Pulmonary artery endothelial cell (primary cell): ENCODE results near the gene UBE3D. TPM values are rescaled to one million over a fixed set of nuclear protein-coding genes. Genes with fewer than 3 reads are reported as not detected.
"Not testable (repeated sequence)": the region's sequence is repeated elsewhere in the genome, so short reads cannot be mapped to it uniquely, and the experiment has no call there.

Source experiments
- DNase-seq: peaks from one replicate; pipeline ENCODE4 v3.0.0-alpha.2; 2011; ENCODE audit warnings: low read depth, low spot score
- total RNA-seq: library from RNA; depleted of rRNA; stranded (reverse); fragments of >200 nt; gene quantifications from 2 replicates; pipeline ENCODE4 v1.2.3, GENCODE V29; 2014

The UBE3D gene
- total RNA-seq, 1 donor from 2014 or later = 5.1 TPM

DNA sequence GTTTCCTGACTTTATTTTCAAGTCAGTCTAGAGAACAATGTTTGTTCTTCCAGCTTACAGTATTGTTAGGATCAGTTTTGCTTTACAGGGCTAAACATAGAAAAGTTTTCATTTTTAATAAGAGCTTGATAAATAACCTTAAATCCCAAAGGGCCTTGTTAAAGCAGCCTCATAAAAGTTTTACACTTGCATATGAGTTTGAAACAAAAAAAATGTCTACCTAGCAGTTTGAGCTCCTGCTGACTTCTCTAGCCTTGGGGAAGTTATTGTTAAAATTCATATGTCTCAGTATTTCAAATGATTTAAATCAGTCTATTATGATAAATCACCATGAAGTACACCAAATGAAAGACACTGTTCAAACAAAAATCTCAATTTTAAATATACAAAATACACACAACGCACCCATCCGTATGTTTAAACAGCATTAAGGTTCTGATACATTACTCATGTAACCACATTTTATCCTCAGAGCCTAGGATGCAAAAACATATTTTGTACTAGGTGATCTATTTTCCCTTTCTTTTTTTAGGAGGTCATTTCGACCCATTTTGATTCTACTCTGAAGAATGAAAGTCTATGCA, 87.2 kb downstream of the UBE3D start:
- DNase-seq = no peak

DNA sequence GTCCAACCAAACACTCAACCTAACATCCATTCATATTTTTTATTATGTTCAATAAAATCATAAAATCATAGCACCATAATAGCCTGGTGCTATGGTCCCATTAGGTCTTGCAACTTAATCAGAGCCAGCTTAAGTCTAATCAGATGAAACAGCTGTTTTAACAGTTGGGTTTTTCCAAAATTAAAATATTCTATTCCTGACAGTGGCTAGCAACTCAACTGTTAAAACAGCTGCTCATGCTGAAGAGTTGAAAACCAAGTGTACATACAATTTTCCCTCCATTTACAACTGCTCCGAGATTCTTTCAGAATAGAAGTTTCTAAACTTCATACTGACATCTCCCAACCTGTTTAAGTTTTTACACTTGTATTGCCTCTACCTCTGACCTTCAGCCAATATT, 89.5 kb downstream of the UBE3D start:
- DNase-seq = no peak

DNA sequence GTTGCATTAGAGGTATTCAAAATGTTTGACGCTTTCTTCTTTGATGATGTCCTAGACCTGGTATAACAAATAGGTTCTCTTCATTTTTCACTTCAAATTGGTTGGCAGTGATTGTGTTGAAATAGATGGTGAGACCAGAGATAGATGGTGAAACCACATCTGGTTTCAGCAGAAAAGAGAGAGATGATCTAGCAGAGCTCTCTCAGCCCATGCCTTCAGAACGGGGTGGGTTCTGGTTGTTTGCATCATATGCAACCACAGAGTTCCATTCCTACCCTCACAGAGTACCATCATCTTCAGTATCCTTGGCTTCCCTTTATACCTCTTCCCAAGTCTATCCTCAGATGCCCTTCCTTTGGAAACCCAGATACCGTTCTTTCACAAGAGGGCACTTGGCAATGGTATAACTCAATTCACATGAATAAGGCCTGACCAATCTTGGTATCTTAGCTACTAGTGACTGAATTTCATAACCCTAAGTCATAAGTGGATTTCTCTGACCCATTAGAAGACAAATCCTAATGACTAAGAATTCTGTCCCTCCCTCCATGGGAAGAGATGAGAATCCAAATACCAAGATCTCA, 93.7 kb downstream of the UBE3D start:
- DNase-seq = no peak

DNA sequence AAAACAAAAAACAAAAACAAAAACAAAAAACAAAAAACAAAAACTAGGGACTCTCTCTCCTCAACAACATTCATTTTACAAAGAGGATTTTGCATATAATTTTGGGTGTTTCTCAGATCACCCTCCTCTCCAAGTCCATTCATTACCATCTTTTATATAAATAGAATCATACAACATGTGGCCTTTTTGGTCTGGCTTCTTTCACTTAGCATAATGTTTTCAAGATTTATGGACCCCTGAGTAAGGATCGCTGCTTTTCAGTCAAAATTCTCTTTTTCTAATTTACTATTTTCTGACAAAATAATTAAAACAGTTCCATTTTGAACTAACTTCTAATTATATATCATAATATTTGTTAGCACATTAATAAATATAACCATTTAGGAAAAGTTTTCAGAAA, 94.8 kb downstream of the UBE3D start:
- DNase-seq = no peak

DNA sequence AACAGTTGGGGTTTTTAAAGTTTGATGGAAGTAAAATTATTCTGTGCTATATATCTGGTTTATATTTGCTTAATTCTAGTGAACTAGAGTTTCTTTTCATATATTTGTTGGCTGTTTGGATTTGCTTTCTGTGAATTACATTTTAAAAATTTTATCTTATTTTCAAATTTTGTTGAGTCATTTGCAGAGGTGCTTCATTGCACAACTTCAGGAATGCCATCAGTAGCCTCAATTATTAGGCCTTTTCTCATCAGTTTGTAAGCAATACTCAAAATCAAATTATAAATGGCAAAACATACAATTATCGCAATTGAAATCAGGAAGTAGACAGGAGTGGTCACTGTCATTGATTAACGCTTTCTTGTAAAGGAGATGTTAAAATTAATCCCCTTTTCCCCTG, 96.9 kb downstream of the UBE3D start:
- no peak for DNase-seq

DNA sequence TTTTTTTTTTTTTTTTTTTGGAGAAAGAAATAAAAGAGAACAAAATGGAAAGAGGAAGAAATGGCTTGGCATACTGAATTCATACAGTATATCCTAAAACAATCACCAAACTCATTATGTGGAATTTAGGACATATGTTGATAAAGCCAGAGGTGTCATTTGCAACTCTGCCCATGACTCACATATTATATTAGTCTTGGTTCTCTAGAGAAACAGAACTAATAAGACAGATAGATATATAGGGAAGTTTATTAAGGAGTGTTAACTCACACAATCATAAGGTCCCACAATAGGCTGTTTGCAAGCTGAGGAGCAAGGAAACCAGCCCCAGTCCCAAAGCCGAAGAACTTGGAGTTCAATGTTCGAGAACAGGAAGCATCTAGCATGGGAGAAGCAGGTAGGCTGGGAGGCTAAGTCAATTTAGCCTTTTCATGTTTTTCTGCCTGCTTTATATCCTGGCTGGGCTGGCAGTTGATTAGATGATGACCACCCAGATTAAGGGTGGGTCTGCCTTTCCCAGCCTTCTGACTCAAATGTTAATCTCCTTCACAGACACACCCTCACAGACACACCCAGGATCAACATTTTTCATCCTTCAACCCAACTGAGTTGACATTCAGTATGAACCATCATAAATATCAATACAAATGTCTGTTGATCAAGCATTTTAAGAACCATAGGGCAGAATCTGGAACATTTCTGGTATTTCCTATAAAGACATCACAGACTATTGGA, 102.3 kb downstream of the UBE3D start:
- no peak for DNase-seq

DNA sequence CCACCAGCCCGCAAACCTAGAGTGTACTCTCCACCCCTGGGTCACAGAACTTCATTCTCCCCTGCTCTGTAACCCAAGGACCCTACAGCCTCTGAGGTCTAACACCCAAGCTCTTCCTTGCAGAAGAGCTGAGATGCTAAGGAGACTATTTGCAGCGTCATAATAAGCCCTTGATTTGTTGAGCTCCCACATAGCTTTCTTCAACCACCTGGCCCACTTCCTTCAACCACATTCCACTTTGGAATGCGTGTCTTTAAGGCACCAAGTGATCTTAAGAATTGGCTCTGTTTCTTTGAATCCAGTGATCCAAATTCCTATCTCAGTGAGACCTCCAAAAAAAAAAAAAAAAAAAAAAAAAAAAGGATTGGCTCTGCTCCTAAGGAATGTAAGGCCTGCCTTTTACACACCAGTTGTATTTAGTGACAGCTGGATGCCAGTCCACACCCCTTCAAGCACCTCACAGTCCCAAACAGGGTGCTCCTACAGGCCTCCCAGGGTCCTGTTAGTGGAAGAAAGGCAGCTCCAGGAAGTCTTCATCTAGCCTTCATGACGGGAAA, 106.2 kb downstream of the UBE3D start:
- DNase-seq = no peak

DNA sequence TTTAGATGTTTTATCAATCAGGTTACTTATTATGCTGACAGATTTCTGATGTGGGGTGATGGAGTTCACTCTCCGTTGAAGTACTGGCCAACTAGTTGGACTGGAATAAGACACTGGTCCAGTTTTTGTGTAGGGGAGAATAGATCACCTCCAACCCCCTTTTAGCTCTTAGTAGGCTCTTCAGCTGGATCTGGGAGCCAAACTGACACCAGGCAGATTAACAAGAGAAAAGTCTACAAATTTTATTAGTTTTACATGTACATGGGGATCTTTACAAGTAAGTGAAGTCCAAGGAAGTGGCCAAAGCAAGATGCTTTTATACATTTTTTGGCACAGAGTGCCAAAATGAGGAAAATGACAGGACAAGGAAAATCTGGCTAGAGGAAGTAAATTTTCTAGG, 107.1 kb downstream of the UBE3D start:
- no peak for DNase-seq

DNA sequence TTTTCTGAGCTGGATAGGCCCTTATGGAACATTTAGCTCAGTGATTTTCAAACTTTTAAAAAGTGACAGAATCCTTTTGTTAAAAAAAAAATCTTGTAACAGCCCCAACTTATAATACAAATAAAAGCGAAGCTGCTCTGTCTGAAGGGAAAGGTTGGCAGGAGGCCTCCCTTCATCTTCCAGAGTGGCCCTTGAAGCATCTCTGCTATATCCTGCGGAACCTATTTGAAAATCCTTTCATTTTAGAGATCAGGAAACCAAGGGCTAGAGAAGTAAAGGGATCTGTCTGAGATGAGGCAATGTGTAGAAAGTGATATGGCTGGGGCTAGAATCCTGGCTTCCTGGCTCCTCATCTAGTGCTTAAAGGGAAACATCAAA, 107.8 kb downstream of the UBE3D start:
- no peak for DNase-seq

DNA sequence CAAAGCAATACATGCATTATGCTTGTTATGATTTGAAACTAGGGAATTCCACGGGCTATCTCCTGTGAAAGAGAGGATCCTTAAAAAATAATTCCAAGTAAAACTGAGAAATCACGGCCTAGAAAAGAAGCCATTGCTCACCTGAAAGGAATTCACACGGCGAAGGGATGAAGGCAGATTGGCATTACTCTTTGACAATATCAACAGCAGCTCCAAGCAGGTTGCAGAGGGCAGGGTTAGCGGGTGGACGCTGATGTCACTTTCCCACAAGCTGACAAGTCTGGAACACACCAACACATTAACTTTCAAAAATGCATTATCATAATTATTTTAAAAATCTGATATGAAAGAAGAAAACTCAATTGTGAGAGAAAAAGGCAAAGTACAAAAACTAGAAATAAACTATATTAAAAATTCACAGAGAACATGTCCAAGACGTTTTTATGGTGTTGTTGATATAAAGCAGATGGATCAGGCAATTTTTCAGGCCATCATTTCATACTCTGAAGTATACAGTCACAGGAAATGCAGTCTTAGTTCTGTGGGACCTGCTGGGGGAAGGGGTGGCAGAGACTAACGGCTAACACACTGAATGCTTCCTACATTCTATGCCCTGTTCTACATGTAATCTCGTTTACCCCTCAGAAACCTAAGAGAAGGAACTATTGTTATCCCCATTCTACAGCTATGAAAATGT, 108.3 kb downstream of the UBE3D start:
- no peak for DNase-seq

DNA sequence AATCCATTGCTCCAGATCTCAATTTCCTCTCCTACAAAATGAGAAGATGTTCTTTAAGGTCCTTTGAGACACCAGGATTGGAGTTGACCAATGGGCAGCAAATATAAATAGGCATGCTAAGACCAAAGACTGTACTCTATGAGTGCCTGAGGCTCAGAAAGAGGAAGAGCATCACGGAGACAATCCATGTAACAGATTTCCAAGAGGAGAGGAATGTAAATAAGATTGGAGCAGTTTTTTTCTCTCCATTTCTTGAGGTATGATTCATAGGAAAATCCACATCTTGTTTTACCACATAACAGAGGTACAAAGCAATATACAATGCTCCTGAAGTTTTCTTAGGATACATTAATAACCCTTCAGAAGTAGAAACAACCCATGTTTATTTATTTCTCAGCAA, 109.8 kb downstream of the UBE3D start:
- no peak for DNase-seq

DNA sequence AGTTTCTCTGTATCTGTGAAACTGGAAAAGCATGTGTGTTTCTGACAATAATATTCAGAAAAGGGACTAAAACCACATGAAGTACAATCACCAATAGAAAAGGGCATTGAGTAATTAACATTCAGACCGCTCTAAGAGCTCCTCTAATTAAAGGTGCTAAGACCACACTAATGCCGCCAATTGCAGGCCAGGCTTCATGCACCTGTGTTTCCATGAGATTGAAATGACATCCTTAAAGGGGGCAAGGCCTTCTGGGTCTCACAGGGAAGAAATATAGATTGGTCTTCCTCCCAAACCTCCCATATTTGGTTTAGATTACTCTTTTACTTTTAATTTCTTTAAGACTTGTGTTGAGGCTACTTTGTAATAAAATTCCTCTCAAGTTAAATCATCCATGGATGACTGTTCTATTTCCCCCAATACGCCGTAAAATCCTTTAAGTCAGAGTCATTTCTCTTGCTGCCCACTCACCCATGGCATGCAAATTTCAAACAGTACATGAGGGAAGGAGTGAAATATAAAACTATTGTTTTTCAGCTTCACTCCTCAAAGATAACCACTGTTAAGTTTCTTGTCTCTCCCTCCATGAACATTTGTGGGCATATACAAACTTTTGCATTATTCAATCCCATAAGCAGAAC, 110.6 kb downstream of the UBE3D start:
- no peak for DNase-seq

DNA sequence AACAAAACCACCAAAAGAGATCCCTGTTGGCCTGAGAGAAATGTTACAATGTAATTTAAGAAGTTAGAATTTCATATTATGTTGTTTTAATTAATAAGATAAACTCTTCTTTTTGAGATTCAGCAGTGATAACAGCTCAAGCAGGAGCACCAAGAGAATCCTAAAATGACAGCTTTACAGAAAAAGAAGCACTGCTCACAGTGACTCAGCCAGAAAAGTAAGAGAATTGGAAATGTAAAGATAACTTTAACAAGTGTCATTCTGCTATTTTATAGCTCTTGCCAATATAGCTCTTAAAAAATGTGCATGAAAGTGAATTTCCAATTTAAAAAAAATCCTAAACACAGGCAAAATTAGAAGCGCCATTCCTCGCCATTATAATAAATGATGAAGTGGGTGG, 111.3 kb downstream of the UBE3D start:
- DNase-seq = no peak

DNA sequence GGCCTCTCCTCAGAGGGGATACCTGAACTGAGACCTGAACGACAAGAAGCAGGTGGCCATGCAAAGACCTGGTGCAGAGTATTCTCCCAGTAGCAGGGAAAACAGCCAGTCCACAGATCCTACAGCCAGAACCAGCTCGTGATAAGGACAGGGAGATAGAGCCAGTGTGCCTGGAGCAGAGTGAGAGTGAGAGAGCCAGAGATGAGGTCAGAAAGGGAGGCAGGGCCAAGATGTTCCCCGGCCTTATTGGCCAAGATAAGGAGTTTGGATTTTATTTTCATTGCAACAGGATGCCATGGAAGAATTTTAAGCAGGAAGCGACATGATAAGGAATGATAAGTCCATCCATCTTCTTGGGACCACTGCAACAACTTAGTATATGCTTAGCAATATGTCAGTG, 111.8 kb downstream of the UBE3D start:
- no peak for DNase-seq

DNA sequence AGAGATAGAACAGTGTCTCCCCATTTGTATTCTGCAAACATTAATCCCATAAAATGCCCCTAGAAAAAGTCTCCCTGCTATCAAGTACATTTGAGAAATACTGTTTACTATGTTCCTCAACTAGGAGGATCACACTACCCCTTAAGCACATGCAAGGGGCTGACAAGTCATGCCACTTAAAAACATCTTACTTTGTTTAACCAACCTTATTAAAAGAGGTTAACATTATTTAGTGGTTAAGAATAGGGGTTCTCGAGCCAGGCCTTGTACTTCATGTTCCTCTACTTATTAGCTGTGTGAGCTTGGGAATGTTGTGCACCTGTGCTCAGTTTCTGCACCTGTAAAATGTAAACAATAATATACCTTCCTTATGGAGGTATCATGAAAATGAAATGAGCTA, 113.7 kb downstream of the UBE3D start:
- DNase-seq = no peak

DNA sequence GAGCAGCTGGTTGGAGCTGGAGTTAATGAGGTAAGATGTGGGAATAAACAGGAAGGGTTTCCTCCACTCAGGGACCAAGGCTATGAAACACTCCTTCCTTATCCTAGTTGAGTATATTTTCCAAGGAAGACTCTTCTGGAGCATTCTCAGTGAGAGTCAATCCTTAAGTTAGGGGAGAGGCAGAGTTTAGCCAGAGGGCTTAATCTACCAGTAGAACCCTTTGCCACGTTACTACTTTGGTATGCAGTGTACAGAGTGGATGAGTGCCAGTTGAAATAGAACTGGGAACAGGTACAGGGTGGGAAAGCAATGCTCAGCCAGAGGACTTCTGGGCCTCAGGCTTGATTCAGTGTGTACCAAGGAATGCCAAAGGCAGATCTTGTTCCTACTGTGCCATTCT, 114.3 kb downstream of the UBE3D start:
- DNase-seq = no peak

DNA sequence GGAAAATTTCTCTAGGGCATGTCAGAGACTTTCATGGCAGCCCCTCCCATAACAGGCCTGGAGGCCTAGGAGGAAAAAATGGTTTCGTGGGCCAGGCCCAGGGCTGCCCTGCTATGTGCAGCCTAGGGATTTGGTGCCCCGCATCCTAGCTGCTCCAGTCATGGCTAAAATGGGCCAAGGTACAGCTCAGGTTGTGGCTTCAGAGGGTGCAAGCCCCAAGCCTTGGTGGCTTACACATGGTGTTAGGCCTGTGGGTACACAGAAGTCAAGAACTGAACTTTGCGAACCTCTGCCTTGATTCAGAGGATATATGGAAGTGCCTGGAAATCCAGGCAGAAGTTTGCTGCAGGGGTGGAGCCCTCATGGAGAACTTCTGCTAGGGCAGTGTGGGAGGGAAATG, 134.7 kb downstream of the UBE3D start:
- not testable (repeated sequence) for DNase-seq

DNA sequence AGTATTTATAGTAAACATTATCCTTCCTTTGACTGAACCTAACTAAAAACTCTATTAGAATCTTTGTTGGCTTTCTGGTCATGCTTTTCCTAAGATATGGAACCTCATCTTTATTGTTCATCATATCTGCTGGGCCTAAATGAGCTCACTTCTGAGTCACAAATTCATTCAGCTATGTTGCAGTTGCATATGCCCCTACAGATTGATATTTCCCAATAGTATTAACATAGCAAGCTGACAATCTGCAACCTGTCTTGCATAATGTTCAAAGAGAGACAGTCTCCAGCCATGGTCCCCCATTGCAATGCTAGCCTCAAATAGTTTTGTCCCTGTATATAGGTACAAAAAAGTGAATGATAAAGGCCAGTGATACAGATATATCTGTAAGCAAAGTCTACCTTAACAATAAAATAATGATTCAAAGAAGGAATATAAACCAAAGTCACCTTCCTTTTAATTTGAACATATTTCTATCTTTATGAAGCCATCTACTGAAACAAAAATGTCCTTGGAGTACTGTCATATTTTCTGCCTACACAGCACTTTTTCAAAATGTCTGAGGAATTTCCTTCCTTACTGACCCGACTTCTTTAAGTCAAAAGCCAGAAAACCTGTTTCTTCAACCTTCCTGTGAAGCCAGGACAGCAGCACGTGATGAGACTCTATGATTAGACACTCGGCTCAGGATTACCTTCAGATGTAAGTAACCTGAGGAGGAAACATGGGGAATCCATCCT, 140.7 kb downstream of the UBE3D start:
- DNase-seq = no peak

DNA sequence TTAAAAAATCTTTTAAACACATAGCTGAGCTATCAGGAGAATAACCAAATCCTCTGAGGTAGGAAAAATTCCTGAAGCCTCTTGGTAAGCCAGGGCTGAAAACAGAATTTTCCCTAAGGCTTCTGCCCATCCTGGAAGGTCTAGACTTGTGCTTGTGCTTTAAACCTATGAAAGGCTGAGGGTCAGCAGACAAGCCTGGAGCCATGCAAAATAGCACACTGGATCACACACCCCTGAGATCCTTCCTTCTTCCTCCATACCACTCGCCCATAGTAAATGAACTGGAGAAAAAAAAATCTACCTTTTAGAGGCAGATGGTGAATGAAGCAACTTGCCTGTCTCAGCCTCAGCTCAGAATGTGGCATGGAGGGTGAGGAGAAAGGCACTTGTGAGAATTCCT, 144.4 kb downstream of the UBE3D start:
- DNase-seq = no peak

DNA sequence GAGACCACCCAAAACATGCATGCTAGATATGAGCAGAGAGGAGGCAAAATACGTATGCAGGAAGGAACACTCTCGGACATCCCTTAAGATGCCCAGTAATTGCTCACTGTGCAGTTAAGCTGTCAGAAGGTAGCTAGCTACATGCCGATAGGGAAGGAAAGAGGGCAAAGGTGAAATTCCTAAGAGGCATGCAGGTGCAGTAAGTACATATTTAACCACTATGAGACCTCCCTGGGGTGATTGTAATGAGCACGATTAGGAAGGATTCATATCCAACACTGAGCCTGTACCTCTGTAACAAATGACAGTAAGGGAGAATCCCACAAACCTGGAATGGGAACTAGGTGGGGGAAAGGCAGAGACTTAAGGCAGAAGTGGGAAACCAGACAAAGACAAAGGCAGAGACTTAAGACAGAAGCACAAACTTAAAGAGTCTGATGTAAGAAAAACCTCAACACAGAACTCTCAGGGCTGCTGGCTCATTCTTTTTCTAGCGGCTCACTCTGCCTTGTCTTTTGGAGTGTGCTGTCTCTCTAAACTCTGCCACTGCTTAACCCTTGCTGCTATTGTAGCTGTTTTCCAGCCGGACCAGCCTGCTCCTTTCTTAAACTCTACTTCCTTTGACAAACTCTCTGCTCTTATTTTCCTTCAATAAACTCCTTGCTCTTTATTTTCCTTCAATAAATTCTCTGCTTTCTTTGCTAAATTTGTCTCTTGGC, 148.1 kb downstream of the UBE3D start:
- DNase-seq = no peak
